ENCODE measurements around the gene SDCCAG8. TPM values are rescaled to one million over a fixed set of nuclear protein-coding genes. Genes with fewer than 3 reads are reported as not detected.

Gene SDCCAG8
- total RNA-seq, 4 donors from 2014 or later = 30.3 to 131 (median 55.4) TPM

GRCh38 chr1:243482141-243483022 is 226.5 kb downstream of the SDCCAG8 start:
- Histone ChIP-seq H3K27ac (no peak overlapping the region), H3K4me1 (peaks cover 0 to 13% (median 6%) of the 10 kb centered on the region in 4 donors), H3K27me3 (no peaks in the 10 kb centered on the region), H3K4me3 (peak overlapping the region; percentile 14 to 44 (median 38)), H3K9me3 (no peaks in the 10 kb centered on the region), H3K36me3 (no peaks in the 10 kb centered on the region)
- DNase-seq = no peak
- no peak for TF ChIP-seq POLR2A (IDR thresholded peaks at IDR 0.05)
- no peak for TF ChIP-seq CTCF (IDR thresholded peaks at IDR 0.05)

- Histone ChIP-seq H3K4me1 (peaks cover 0 to 13% (median 6%) of the 10 kb centered on the region in 4 donors), H3K4me3 (peak overlapping the region; percentile 14 to 44 (median 38)), H3K27me3 (no peaks in the 10 kb centered on the region), H3K27ac (no peak overlapping the region), H3K36me3 (no peaks in the 10 kb centered on the region), H3K9me3 (no peaks in the 10 kb centered on the region)
- no peak for DNase-seq
- TF ChIP-seq CTCF (IDR thresholded peaks at IDR 0.05) (no peak), POLR2A (IDR thresholded peaks at IDR 0.05) (no peak)
Observed at GRCh38 chr1:243483071-243483771, 227.4 kb downstream of the SDCCAG8 start.

GRCh38 chr1:243483952-243484351 is 228.1 kb downstream of the SDCCAG8 start:
- no peaks in the 10 kb centered on the region for H3K36me3 ChIP-seq
- TF ChIP-seq CTCF (IDR thresholded peaks at IDR 0.05) = no peak
- TF ChIP-seq POLR2A (IDR thresholded peaks at IDR 0.05) = no peak
- H3K27ac ChIP-seq = no peak overlapping the region
- no peaks in the 10 kb centered on the region for H3K27me3 ChIP-seq
- no peak for DNase-seq
- H3K4me3 ChIP-seq = no peak overlapping the region
- peaks cover 0 to 13% (median 6%) of the 10 kb centered on the region in 4 donors for H3K4me1 ChIP-seq
- no peaks in the 10 kb centered on the region for H3K9me3 ChIP-seq

- H3K36me3 ChIP-seq = no peaks in the 10 kb centered on the region
- no peaks in the 10 kb centered on the region for H3K9me3 ChIP-seq
- TF ChIP-seq POLR2A (IDR thresholded peaks at IDR 0.05) (no peak), CTCF (IDR thresholded peaks at IDR 0.05) (no peak)
- H3K4me3 ChIP-seq = no peak overlapping the region
- H3K27ac ChIP-seq = no peak overlapping the region
- no peaks in the 10 kb centered on the region for H3K27me3 ChIP-seq
- DNase-seq = no peak
- H3K4me1 ChIP-seq = peaks cover 0 to 13% (median 6%) of the 10 kb centered on the region in 4 donors
Observed at GRCh38 chr1:243487036-243487648, 231.3 kb downstream of the SDCCAG8 start.

GRCh38 chr1:243487649-243488227 is 231.9 kb downstream of the SDCCAG8 start:
- no peaks in the 10 kb centered on the region for H3K9me3 ChIP-seq
- no peak overlapping the region for H3K27ac ChIP-seq
- peak overlapping the region in 1 of 4 donors; percentile 28 for H3K4me3 ChIP-seq
- DNase-seq = peak in 1 of 3 donors; percentile 55
- H3K27me3 ChIP-seq = no peaks in the 10 kb centered on the region
- H3K36me3 ChIP-seq = no peaks in the 10 kb centered on the region
- TF ChIP-seq POLR2A (IDR thresholded peaks at IDR 0.05) = no peak
- TF ChIP-seq CTCF (IDR thresholded peaks at IDR 0.05) = no peak
- H3K4me1 ChIP-seq = peaks cover 0 to 8% (median 3%) of the 10 kb centered on the region in 4 donors

All from Peyer's patch (tissue), 4 donors.